HG02885 (cell line): Measurements from ENCODE around the gene TARDBP.
"Not testable (repeated sequence)": the region's sequence is repeated elsewhere in the genome, so short reads cannot be mapped to it uniquely, and the experiment has no call there.

Experiments
- ATAC-seq: cut with Tn5 transposase; IDR thresholded peaks from one replicate; pipeline ENCODE4 v1.9.1; 2021; ENCODE audit warnings: mild to moderate bottlenecking; ENCODE audit not compliant: unreplicated experiment, poor library complexity

The TARDBP gene

GRCh38 chr1:11058026-11058425 lies 45.6 kb downstream of the TARDBP start:
- ATAC-seq, result no peak

GRCh38 chr1:11058595-11059154 lies 46.2 kb downstream of the TARDBP start:
- no peak for ATAC-seq

- peak; percentile 0 for ATAC-seq
These were observed 46.9 kb downstream of the TARDBP start for GRCh38 chr1:11059155-11059967.

- ATAC-seq, result peak; percentile 92
These were observed 47.7 kb downstream of the TARDBP start, which contains the start of gene SRM for GRCh38 chr1:11059968-11060830. TSS of gene SRM (minus strand) at chr1:11060018. CDS start at chr1:11059943, 75 bp downstream.

GRCh38 chr1:11061652-11062365 lies 49.4 kb downstream of the TARDBP start:
- no peak for ATAC-seq

GRCh38 chr1:11062965-11063401 lies 50.5 kb downstream of the TARDBP start:
- ATAC-seq, result peak; percentile 29

- not testable (repeated sequence) for ATAC-seq
These were observed 51.6 kb downstream of the TARDBP start for GRCh38 chr1:11063937-11064537.

GRCh38 chr1:11064942-11065341 lies 52.5 kb downstream of the TARDBP start:
- ATAC-seq, result no peak

- no peak for ATAC-seq
These were observed 53.3 kb downstream of the TARDBP start for GRCh38 chr1:11065796-11066195.

GRCh38 chr1:11067716-11068599 lies 55.5 kb downstream of the TARDBP start:
- no peak for ATAC-seq

- ATAC-seq, result no peak
These were observed 56.4 kb downstream of the TARDBP start for GRCh38 chr1:11068600-11069473.

GRCh38 chr1:11070876-11071275 lies 58.4 kb downstream of the TARDBP start:
- no peak for ATAC-seq

- no peak for ATAC-seq
These were observed 59.2 kb downstream of the TARDBP start for GRCh38 chr1:11071463-11072215.

GRCh38 chr1:11072216-11072917 lies 59.9 kb downstream of the TARDBP start:
- no peak for ATAC-seq

- not testable (repeated sequence) for ATAC-seq
These were observed 60.9 kb downstream of the TARDBP start for GRCh38 chr1:11073398-11073797.
